SH-SY5Y (cell line): ENCODE measurements around the gene ADAMTSL4.

Experiments used
- GATA2 ChIP-seq: IDR thresholded peaks from 2 replicates; pipeline ENCODE4 v1.6.1; 2011; ENCODE audit warnings: mild to moderate bottlenecking, low read depth, low read length
- GATA3 ChIP-seq: IDR thresholded peaks from 2 replicates; pipeline ENCODE4 v1.6.1; 2011; ENCODE audit warnings: low read depth, mild to moderate bottlenecking, low read length, moderate library complexity

ADAMTSL4 gene

GRCh38 chr1:150548632-150549495, at the start of gene ADAMTSL4:
Gene ADAMTSL4 (plus strand): TSS chr1:150549408. CDS start chr1:150552289, 2,881 bp downstream.
- TF ChIP-seq GATA3 (no peak), GATA2 (no peak)

- TF ChIP-seq GATA2, result no peak
- TF ChIP-seq GATA3, result no peak
These were observed 43.8 kb upstream of the ADAMTSL4 start for GRCh38 chr1:150505431-150505830.

- TF ChIP-seq GATA3, result no peak
- TF ChIP-seq GATA2, result no peak
These were observed 41.0 kb upstream of the ADAMTSL4 start, which contains the start of gene ECM1 for GRCh38 chr1:150507912-150508864. Gene ECM1 (plus strand): TSS chr1:150508109. CDS start chr1:150508210, 101 bp downstream.

GRCh38 chr1:150508982-150509381, 40.2 kb upstream of the ADAMTSL4 start:
- TF ChIP-seq GATA2 (no peak), GATA3 (no peak)

GRCh38 chr1:150511551-150511950, 37.7 kb upstream of the ADAMTSL4 start:
- no peak for TF ChIP-seq GATA3
- no peak for TF ChIP-seq GATA2

- no peak for TF ChIP-seq GATA2
- no peak for TF ChIP-seq GATA3
These were observed 37.1 kb upstream of the ADAMTSL4 start for GRCh38 chr1:150511985-150512660.

- TF ChIP-seq GATA3 (no peak), GATA2 (no peak)
These were observed 36.4 kb upstream of the ADAMTSL4 start for GRCh38 chr1:150512846-150513245.

GRCh38 chr1:150513351-150513791, 35.8 kb upstream of the ADAMTSL4 start:
- TF ChIP-seq GATA2 (no peak), GATA3 (no peak)

GRCh38 chr1:150514260-150514659, 34.9 kb upstream of the ADAMTSL4 start:
- TF ChIP-seq GATA3 (no peak), GATA2 (no peak)

GRCh38 chr1:150514913-150515327, 34.3 kb upstream of the ADAMTSL4 start:
- TF ChIP-seq GATA3 (no peak), GATA2 (no peak)

GRCh38 chr1:150515328-150516049, 33.7 kb upstream of the ADAMTSL4 start, which contains the start of gene FALEC:
Gene FALEC (plus strand): TSS chr1:150515752.
- no peak for TF ChIP-seq GATA3
- TF ChIP-seq GATA2, result no peak

GRCh38 chr1:150516050-150516591, 33.1 kb upstream of the ADAMTSL4 start:
- TF ChIP-seq GATA2 (no peak), GATA3 (no peak)

GRCh38 chr1:150516616-150517015, 32.6 kb upstream of the ADAMTSL4 start:
- no peak for TF ChIP-seq GATA2
- no peak for TF ChIP-seq GATA3
